ENCODE results near the gene WWOX. TPM values are rescaled to one million over a fixed set of nuclear protein-coding genes. Genes with fewer than 3 reads are reported as not detected.

Gene WWOX
- total and polyA plus RNA-seq, 2 of the 13 experiments (the other 11 are each of a cell fraction or from before 2014, with no cell fraction given): 9.1 to 37.4 TPM

GRCh38 chr16:78480588-78480987 lies 381.1 kb downstream of the WWOX start (continued):
- TF ChIP-seq ZHX1 (CRISPR knock-in tag; IDR thresholded peaks at IDR 0.05; ENCODE audit: low read depth): 0 out of 2 replicates have a peak, but pooled peaks have one; percentile 64
- peak; percentile 52; the same call in 1 of the 2 replicates for TF ChIP-seq ISL2 (CRISPR knock-in tag; IDR thresholded peaks at IDR 0.05)

DNA sequence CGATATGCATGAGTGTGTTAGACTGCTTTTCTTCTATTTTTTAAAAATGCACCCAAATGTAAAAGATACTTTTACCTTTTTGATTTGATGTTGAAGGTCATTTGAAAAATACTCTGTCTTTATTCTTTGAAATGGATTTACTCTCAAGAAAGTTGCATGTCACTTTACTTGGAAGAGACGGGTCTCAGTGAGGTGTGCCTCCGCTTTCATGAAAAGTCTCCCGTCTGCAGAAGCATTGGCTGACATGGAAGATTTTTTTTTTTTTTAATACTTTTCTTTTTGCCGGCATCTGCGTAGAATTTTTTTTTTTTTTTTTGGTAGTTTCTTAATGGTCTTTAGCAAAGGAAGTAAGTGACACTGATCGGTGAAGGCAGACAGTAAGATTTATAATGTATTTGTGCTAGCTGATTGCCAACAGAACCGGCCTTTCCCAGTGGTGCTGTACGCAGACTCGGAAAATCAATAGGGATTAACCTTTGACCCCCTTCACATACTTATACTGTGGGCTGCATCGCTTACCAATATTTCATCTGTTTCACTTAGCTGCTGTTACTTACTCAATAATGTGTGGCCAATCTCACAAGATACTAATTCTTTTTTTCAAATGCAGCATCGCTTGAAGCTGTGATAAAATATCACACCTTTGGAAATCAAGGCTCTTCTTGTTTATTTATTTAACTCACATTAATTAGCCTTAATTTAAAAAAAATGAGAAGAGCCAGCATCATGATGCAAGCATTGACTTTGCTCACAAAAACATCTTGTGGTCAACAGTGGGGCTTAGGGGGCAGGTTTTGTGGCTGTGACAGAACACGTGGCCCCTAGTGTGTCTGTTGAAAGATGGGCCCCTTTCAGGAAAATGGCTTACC lies 383.9 kb downstream of the WWOX start:
- CTCF ChIA-PET (ENCODE audit: low intra/inter-chr PET ratio, low total read pairs): no interaction called here
- Histone ChIP-seq H3K27ac (ENCODE audit: extremely low read length, insufficient read depth, low read length) (peak overlapping the region; percentile 90), H3K4me1 (ENCODE audit: insufficient read depth, low read length) (peaks cover 89% of the 10 kb centered on the region), H4K20me1 (ENCODE audit: insufficient read depth, low read length) (no peaks in the 10 kb centered on the region), H3K36me3 (replicated peaks in 1 of 2; ENCODE audit: control insufficient read depth in 1 of 2, insufficient read depth in 2 of 2, low read length in 2 of 2) (no peaks in the 10 kb centered on the region), H3K79me2 (ENCODE audit: insufficient read depth, low read length) (no peaks in the 10 kb centered on the region), H3K4me3 (replicated peaks in 1 of 3; ENCODE audit: insufficient read depth in 1 of 3, low read depth in 2 of 3, low read length in 3 of 3) (no peak overlapping the region), H3K4me2 (ENCODE audit: low read depth, low read length) (peak overlapping the region; percentile 46), H2AFZ (ENCODE audit: low read length) (no peak overlapping the region), H3K9me3 (ENCODE audit: low read length) (no peaks in the 10 kb centered on the region), H3K27me3 (ENCODE audit: control insufficient read depth in 1 of 2, insufficient read depth in 2 of 2, low read length in 2 of 2) (no peaks in the 10 kb centered on the region), H3K9ac (ENCODE audit: insufficient read depth, low read depth, low read length) (no peak overlapping the region)
- POLR2A ChIA-PET: interaction anchor here (0.7 to 7.7 kb wide), 4 partner anchors 17 to 190 kb away, joined by 3 to 88 read pairs (median 6); no protein-coding TSS in a partner anchor
- DNase-seq (ENCODE audit: low spot score): peak; percentile 93
- WGBS (ENCODE audit: low lambda C conversion rate): 30% methylated on average over 13 of the region's 13 CpGs
- peak; percentile 86 for FAIRE-seq
- intact Hi-C loops (cut with micrococcal nuclease; ENCODE audit: unreplicated experiment) (loop anchor here (5.0 kb wide), 1 partner anchor 196 kb away; no protein-coding TSS in a partner anchor), in situ Hi-C loops (cut with HindIII; ENCODE audit: extremely low pct_ligation_motif_present, low pct_unique_long_range_greater_than_20kb) (loop anchor here (10.0 kb wide), 1 partner anchor 359 kb away; no protein-coding TSS in a partner anchor)
- no TSS peak for BruUV-seq (replicated peaks)
- peak; percentile 72 for ATAC-seq
- TF ChIP-seq, protein P1, sequence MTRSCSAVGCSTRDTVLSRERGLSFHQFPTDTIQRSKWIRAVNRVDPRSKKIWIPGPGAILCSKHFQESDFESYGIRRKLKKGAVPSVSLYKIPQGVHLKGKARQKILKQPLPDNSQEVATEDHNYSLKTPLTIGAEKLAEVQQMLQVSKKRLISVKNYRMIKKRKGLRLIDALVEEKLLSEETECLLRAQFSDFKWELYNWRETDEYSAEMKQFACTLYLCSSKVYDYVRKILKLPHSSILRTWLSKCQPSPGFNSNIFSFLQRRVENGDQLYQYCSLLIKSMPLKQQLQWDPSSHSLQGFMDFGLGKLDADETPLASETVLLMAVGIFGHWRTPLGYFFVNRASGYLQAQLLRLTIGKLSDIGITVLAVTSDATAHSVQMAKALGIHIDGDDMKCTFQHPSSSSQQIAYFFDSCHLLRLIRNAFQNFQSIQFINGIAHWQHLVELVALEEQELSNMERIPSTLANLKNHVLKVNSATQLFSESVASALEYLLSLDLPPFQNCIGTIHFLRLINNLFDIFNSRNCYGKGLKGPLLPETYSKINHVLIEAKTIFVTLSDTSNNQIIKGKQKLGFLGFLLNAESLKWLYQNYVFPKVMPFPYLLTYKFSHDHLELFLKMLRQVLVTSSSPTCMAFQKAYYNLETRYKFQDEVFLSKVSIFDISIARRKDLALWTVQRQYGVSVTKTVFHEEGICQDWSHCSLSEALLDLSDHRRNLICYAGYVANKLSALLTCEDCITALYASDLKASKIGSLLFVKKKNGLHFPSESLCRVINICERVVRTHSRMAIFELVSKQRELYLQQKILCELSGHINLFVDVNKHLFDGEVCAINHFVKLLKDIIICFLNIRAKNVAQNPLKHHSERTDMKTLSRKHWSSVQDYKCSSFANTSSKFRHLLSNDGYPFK (CRISPR knock-in tag; IDR thresholded peaks at IDR 0.05; ENCODE audit: borderline replicate concordance): no peak
- TF ChIP-seq RBFOX2 (IDR thresholded peaks at IDR 0.05; ENCODE audit: low read depth, low read length) (no peak), LBX2 (CRISPR knock-in tag; IDR thresholded peaks at IDR 0.05; ENCODE audit: borderline replicate concordance) (no peak), NFATC3 (CRISPR knock-in tag; IDR thresholded peaks at IDR 0.05) (no peak), HMGXB3 (CRISPR knock-in tag; IDR thresholded peaks at IDR 0.05; ENCODE audit: borderline replicate concordance) (no peak)
